H1 (cell line): ENCODE data around the gene PRICKLE3. TPM values are rescaled to one million over a fixed set of nuclear protein-coding genes. Genes with fewer than 3 reads are reported as not detected.

Experiments used
- POLR2AphosphoS5 ChIP-seq: IDR thresholded peaks from 2 replicates; pipeline ENCODE4 v1.6.1; 2011; ENCODE audit warnings: low read depth, low read length
- polyA plus RNA-seq, 7 experiments: library from polyadenylated mRNA; depleted of rRNA in 3 of 7; stranded (reverse) in 5 of 7; unstranded in 2 of 7; fragments of >200 nt in 5 of 7; fragments of 200-250 nt in 2 of 7; gene quantifications; 1 replicate in 5 of 7; 2 replicates in 1 of 7; 4 replicates in 1 of 7; pipeline versions ENCODE4 v1.2.1 to v1.2.3, GENCODE V29; 2011 to 2013; ENCODE audit warnings: missing spikeins in 2 of 7, mixed read lengths in 2 of 7
- total RNA-seq: library from RNA; stranded (reverse); fragmentation: NEBNext Ultra II Directional; extraction: Animal tissue kit (Norgen Biotek cat#: 25700); gene quantifications from 2 replicates; pipeline ENCODE4 v1.2.1, GENCODE V29; 2021

The PRICKLE3 gene
- total and polyA plus RNA-seq, 2 of the 8 experiments (the other 6 are each of a cell fraction or from before 2014, with no cell fraction given): 9.1 to 10.6 TPM

DNA sequence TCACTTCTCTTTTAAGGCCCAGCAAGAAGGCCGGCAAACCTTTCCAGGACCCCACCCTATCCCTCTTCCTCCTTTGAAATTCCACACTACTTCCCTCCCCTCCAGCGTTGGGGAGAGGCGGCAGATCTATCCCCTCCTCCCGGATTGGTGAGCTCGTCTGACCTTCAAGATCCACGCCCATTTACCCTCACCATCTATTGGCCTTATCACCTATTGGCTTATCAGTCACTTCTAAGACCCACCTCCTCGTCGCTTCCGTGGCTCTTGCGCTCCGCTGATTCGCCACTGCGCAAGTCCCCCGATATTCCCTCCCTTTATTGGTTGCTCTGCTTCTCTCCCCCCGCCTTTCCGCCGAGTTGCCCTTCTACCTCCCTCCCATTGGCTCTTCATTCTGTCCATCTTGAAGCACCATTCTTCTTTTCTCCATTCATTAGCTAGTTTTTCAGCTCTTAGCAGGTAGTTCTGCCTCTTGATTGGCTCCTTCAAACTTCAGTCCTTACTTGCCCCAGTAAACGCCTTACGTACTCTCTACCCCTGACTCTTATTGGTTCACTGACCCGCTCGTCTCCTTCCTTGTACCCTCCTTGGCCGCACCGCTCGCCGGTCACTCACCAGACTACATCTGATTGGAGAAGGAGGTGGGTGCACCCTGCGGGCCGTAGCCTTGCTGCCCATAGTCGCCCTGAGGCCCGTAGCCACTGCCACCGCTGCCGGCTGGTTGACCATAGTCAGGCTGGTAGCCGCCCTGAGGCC lies 4.8 kb upstream of the PRICKLE3 start (continued):
- peak; percentile 89 for TF ChIP-seq POLR2AphosphoS5
